PC-3 (cell line): ENCODE results near the gene PLA2G2F.

ENCODE experiments used
- EZH2 ChIP-seq: fragments of 300-600 bp; sonication (generic); IDR thresholded peaks from one replicate; pipeline ENCODE4 v1.6.1; 2017; ENCODE audit warnings: antibody characterized with exemption, mild to moderate bottlenecking, low read length; ENCODE audit not compliant: unreplicated experiment
- TF ChIP-seq, protein P1 (sequence below): fragments of 300-600 bp; sonication (generic); conservative IDR thresholded peaks from 2 replicates; pipeline ENCODE4 v1.5.1; 2017; ENCODE audit warnings: antibody characterized with exemption, low read depth, mild to moderate bottlenecking, low read length

DNA sequence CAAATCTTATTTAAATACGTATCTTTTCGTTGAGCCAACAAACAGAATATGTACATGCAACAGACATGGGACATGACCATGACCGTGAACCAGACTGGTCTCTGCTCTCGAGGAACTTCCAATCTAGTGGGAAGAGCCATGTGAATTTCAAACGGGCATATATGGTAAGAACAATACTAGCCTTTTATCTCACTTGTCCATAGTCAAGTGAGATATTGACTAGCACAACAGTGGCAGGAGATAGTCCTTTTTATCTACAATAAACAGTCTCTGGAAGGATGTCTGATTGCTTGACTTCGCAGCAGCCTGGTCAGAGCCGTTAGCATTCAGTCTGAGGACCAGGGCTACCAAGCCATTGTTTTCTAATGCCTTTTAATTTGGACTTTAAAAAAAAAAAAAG lies 59.8 kb downstream of the PLA2G2F start:
- TF ChIP-seq, protein P1, sequence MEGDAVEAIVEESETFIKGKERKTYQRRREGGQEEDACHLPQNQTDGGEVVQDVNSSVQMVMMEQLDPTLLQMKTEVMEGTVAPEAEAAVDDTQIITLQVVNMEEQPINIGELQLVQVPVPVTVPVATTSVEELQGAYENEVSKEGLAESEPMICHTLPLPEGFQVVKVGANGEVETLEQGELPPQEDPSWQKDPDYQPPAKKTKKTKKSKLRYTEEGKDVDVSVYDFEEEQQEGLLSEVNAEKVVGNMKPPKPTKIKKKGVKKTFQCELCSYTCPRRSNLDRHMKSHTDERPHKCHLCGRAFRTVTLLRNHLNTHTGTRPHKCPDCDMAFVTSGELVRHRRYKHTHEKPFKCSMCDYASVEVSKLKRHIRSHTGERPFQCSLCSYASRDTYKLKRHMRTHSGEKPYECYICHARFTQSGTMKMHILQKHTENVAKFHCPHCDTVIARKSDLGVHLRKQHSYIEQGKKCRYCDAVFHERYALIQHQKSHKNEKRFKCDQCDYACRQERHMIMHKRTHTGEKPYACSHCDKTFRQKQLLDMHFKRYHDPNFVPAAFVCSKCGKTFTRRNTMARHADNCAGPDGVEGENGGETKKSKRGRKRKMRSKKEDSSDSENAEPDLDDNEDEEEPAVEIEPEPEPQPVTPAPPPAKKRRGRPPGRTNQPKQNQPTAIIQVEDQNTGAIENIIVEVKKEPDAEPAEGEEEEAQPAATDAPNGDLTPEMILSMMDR: no peak
- no peak for TF ChIP-seq EZH2
